H9 (cell line): ENCODE data around the gene ASTN2. TPM values are rescaled to one million over a fixed set of nuclear protein-coding genes. Genes with fewer than 3 reads are reported as not detected.

ENCODE experiments used
- DNase-seq: peaks from one replicate; pipeline ENCODE4 v3.0.0-alpha.2; 2017
- H2AFZ ChIP-seq: one replicate; pipeline ENCODE4 v1.6.1; 2013; ENCODE audit warnings: mild to moderate bottlenecking, low read length, control low read depth, moderate library complexity
- H2AK5ac ChIP-seq: 2 replicates; pipeline ENCODE4 v1.6.1; 2013; ENCODE audit warnings: low read length, control low read depth, mixed read lengths; ENCODE audit not compliant: insufficient read length
- H2BK120ac ChIP-seq: one replicate; pipeline ENCODE4 v1.6.1; 2013; ENCODE audit warnings: low read depth, mild to moderate bottlenecking, low read length, control low read depth, inconsistent platforms; ENCODE audit not compliant: poor library complexity, severe bottlenecking
- H2BK12ac ChIP-seq: 2 replicates; pipeline ENCODE4 v1.6.1; 2013; ENCODE audit warnings: low read length, control low read depth, mixed read lengths, low read depth; ENCODE audit not compliant: insufficient read length
- H2BK15ac ChIP-seq: 2 replicates; pipeline ENCODE4 v1.6.1; 2013; ENCODE audit warnings: low read depth, low read length, control low read depth
- H2BK20ac ChIP-seq: one replicate; pipeline ENCODE4 v1.6.1; 2013; ENCODE audit warnings: low read depth, mild to moderate bottlenecking, low read length, control low read depth, inconsistent platforms; ENCODE audit not compliant: poor library complexity, severe bottlenecking
- H2BK5ac ChIP-seq: 2 replicates; pipeline ENCODE4 v1.6.1; 2013; ENCODE audit warnings: low read length, control low read depth, mixed read lengths; ENCODE audit not compliant: insufficient read length
- H3K14ac ChIP-seq: 2 replicates; pipeline ENCODE4 v1.6.1; 2013; ENCODE audit warnings: low read length, control low read depth; ENCODE audit not compliant: insufficient read depth
- H3K18ac ChIP-seq: 2 replicates; pipeline ENCODE4 v1.6.1; 2013; ENCODE audit warnings: low read depth, mild to moderate bottlenecking, mixed read lengths, low read length, control low read depth; ENCODE audit not compliant: insufficient read length
- H3K23ac ChIP-seq: 2 replicates; pipeline ENCODE4 v1.6.1; 2013; ENCODE audit warnings: low read length, control low read depth, mixed read lengths, low read depth; ENCODE audit not compliant: insufficient read length
- H3K23me2 ChIP-seq: 2 replicates; pipeline ENCODE4 v1.6.1; 2013; ENCODE audit warnings: low read depth, mild to moderate bottlenecking, mixed read lengths, low read length, control low read depth; ENCODE audit not compliant: insufficient read length, poor library complexity, severe bottlenecking
- H3K27ac ChIP-seq: 2 replicates; pipeline ENCODE4 v1.5.1; 2013; ENCODE audit warnings: low read length, control low read depth, mixed read lengths, low read depth; ENCODE audit not compliant: insufficient read length
- H3K27me3 ChIP-seq: 2 replicates; pipeline ENCODE4 v1.6.1; 2013; ENCODE audit warnings: low read length, control low read depth, inconsistent platforms; ENCODE audit not compliant: insufficient read depth
- H3K4ac ChIP-seq: 2 replicates; pipeline ENCODE4 v1.6.1; 2013; ENCODE audit warnings: low read depth, mild to moderate bottlenecking, control low read depth, inconsistent platforms, low read length, moderate library complexity
- H3K4me1 ChIP-seq: 2 replicates; pipeline ENCODE4 v1.6.1; 2013; ENCODE audit warnings: low read length, control low read depth, inconsistent platforms; ENCODE audit not compliant: insufficient read depth
- H3K4me2 ChIP-seq: 2 replicates; pipeline ENCODE4 v1.6.1; 2013; ENCODE audit warnings: low read length, control low read depth, mixed read lengths; ENCODE audit not compliant: insufficient read length, insufficient read depth
- H3K56ac ChIP-seq: 2 replicates; pipeline ENCODE4 v1.6.1; 2013; ENCODE audit warnings: low read depth, mild to moderate bottlenecking, mixed read lengths, low read length, control low read depth; ENCODE audit not compliant: insufficient read length
- H3K79me1 ChIP-seq: 2 replicates; pipeline ENCODE4 v1.6.1; 2013; ENCODE audit warnings: low read depth, mild to moderate bottlenecking, moderate library complexity, low read length, control low read depth, inconsistent platforms; ENCODE audit not compliant: insufficient read depth, poor library complexity, severe bottlenecking
- H3K79me2 ChIP-seq: 2 replicates; pipeline ENCODE4 v1.6.1; 2013; ENCODE audit warnings: low read length, control low read depth, inconsistent platforms; ENCODE audit not compliant: insufficient read depth
- H3K9ac ChIP-seq: 2 replicates; pipeline ENCODE4 v1.6.1; 2013; ENCODE audit warnings: low read length, control low read depth, mixed read lengths; ENCODE audit not compliant: insufficient read length; ENCODE audit errors: extremely low read depth
- H3K9me3 ChIP-seq: one replicate; pipeline ENCODE4 v1.6.1; 2013; ENCODE audit warnings: low read depth, low read length, inconsistent platforms; ENCODE audit not compliant: control insufficient read depth
- H3T11ph ChIP-seq: one replicate; pipeline ENCODE4 v1.6.1; 2013; ENCODE audit warnings: mild to moderate bottlenecking, low read length, control low read depth, inconsistent platforms
- H4K20me1 ChIP-seq: one replicate; pipeline ENCODE4 v1.6.1; 2013; ENCODE audit not compliant: control insufficient read depth, insufficient read length, insufficient read depth
- H4K5ac ChIP-seq: 2 replicates; pipeline ENCODE4 v1.6.1; 2013; ENCODE audit warnings: low read depth, mild to moderate bottlenecking, mixed read lengths, low read length, control low read depth; ENCODE audit not compliant: insufficient read length
- H4K8ac ChIP-seq: replicated peaks from 2 replicates; pipeline ENCODE4 v1.6.1; 2013; ENCODE audit warnings: low read length, control low read depth, mixed read lengths, low read depth; ENCODE audit not compliant: insufficient read length
- H4K91ac ChIP-seq: 2 replicates; pipeline ENCODE4 v1.6.1; 2013; ENCODE audit warnings: low read depth, mild to moderate bottlenecking, moderate library complexity, mixed read lengths, low read length, control low read depth; ENCODE audit not compliant: insufficient read length
- H3K27ac Mint-ChIP-seq, 3 experiments: 2 replicates in 2 of 3; 3 replicates in 1 of 3; pipeline ENCODE4 v1.8.0; 2020 to 2021; ENCODE audit warnings: mixed read lengths in 3 of 3, mild to moderate bottlenecking in 1 of 3, moderate library complexity in 1 of 3
- H3K27me3 Mint-ChIP-seq: 2 replicates; pipeline ENCODE4 v1.8.0; 2021; ENCODE audit warnings: low read depth, mild to moderate bottlenecking, moderate library complexity, mixed read lengths
- H3K36me3 Mint-ChIP-seq, 3 experiments: 2 replicates in 2 of 3; 3 replicates in 1 of 3; pipeline ENCODE4 v1.8.0; 2020 to 2021; ENCODE audit warnings: low read depth in 3 of 3, mixed read lengths in 3 of 3; ENCODE audit not compliant: insufficient read depth in 1 of 3
- H3K4me1 Mint-ChIP-seq, 2 experiments: 2 replicates each; pipeline ENCODE4 v1.8.0; 2020; ENCODE audit warnings: mixed read lengths in 2 of 2
- H3K4me3 Mint-ChIP-seq, 2 experiments: 2 replicates in 1 of 2; 3 replicates in 1 of 2; pipeline ENCODE4 v1.8.0; 2020 to 2021; ENCODE audit warnings: mild to moderate bottlenecking in 2 of 2, mixed read lengths in 2 of 2, moderate library complexity in 1 of 2
- H3K9me3 Mint-ChIP-seq, 2 experiments: 2 replicates in 1 of 2; 3 replicates in 1 of 2; pipeline ENCODE4 v1.8.0; 2020; ENCODE audit warnings: mild to moderate bottlenecking in 2 of 2, mixed read lengths in 2 of 2, moderate library complexity in 1 of 2
- WGBS: extraction: QIAGEN DNeasy Blood & Tissue Kit; methylation state at CpG from one replicate; pipeline ENCODE4 v1.1.7; 2013; ENCODE audit warnings: missing lambda C conversion rate, low lambda C conversion rate, mixed read lengths; ENCODE audit not compliant: insufficient read length; ENCODE audit errors: extremely low coverage; 5-methylcytosine and 5-hydroxymethylcytosine counted together
- total RNA-seq: library from RNA; stranded (reverse); gene quantifications from 2 replicates; pipeline ENCODE4 v1.2.1, GENCODE V29; 2021
- TF ChIP-seq, protein P1 (sequence below): fragments of 200-600 bp; sonication (generic); conservative IDR thresholded peaks from 3 replicates; pipeline ENCODE4 v1.8.0; 2021; ENCODE audit warnings: antibody characterized with exemption, mild to moderate bottlenecking

ASTN2 gene
- total RNA-seq, 1 experiment from 2014 or later: 9.7 TPM

DNA sequence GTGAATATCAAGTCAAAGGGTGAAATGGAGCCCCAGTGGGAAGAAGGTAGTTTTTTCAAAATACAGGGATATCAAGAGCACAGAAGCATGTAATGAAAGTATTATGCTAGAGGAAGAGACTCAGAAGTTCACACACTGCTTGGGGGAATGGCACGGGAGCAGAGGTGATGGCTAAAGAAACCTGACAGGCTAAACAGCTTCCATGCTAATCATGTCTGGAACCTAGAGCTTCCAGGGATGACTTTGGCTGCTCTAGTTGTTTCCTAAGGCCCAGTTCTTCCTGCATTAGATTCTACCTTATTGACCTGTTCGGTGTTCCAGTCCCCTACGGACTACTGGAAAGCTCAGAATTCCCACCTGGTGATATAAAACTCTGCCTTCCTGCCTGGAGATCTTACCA, 693.4 kb downstream of the ASTN2 start:
- TF ChIP-seq, protein P1, sequence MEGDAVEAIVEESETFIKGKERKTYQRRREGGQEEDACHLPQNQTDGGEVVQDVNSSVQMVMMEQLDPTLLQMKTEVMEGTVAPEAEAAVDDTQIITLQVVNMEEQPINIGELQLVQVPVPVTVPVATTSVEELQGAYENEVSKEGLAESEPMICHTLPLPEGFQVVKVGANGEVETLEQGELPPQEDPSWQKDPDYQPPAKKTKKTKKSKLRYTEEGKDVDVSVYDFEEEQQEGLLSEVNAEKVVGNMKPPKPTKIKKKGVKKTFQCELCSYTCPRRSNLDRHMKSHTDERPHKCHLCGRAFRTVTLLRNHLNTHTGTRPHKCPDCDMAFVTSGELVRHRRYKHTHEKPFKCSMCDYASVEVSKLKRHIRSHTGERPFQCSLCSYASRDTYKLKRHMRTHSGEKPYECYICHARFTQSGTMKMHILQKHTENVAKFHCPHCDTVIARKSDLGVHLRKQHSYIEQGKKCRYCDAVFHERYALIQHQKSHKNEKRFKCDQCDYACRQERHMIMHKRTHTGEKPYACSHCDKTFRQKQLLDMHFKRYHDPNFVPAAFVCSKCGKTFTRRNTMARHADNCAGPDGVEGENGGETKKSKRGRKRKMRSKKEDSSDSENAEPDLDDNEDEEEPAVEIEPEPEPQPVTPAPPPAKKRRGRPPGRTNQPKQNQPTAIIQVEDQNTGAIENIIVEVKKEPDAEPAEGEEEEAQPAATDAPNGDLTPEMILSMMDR: no peak
- Histone ChIP-seq H3K79me1 (no peaks in the 10 kb centered on the region), H4K20me1 (no peaks in the 10 kb centered on the region), H3K27me3 (no peaks in the 10 kb centered on the region), H3K9ac (no peak overlapping the region), H2AFZ (no peak overlapping the region), H3K4me2 (no peak overlapping the region), H4K8ac (no peak overlapping the region), H3K18ac (no peak overlapping the region), H3K23me2 (no peaks in the 10 kb centered on the region), H2BK20ac (no peak overlapping the region), H3K9me3 (no peaks in the 10 kb centered on the region), H3K56ac (no peak overlapping the region), H2BK12ac (no peak overlapping the region), H2BK5ac (no peak overlapping the region), H4K5ac (no peak overlapping the region), H3T11ph (no peak overlapping the region), H3K79me2 (no peaks in the 10 kb centered on the region), H2BK15ac (no peak overlapping the region), H3K4ac (no peak overlapping the region), H3K23ac (no peak overlapping the region), H3K4me1 (0 out of 2 replicates have a peak, but pooled peaks cover 3% of the 10 kb centered on the region), H3K14ac (no peak overlapping the region), H3K27ac (no peak overlapping the region), H4K91ac (no peak overlapping the region), H2AK5ac (no peak overlapping the region), H2BK120ac (no peak overlapping the region)
- DNase-seq: no peak
- Mint-ChIP-seq H3K9me3 (no peaks in the 10 kb centered on the region), H3K27ac (no peak overlapping the region), H3K4me3 (no peak overlapping the region), H3K36me3 (peaks cover 0 to 4% (median 0%) of the 10 kb centered on the region in 3 experiments; a peak in 2 of 7 replicates), H3K4me1 (peaks cover 18 to 31% of the 10 kb centered on the region in 2 experiments), H3K27me3 (peaks cover 3% of the 10 kb centered on the region; the same call in 1 of the 2 replicates)
- WGBS: no CpG with 5 or more reads among the region's 3 CpGs
